NOMO-1 (cell line): ENCODE results near the gene RPEL1.
"Not testable (repeated sequence)": the region's sequence is repeated elsewhere in the genome, so short reads cannot be mapped to it uniquely, and the experiment has no call there.

ENCODE experiments used
- DNase-seq, 2 experiments: peaks; one replicate each; lab custom pipeline; 2025; ENCODE audit not compliant: unreplicated experiment in 2 of 2; lab: John Stamatoyannopoulos, UW

RPEL1 gene

DNA sequence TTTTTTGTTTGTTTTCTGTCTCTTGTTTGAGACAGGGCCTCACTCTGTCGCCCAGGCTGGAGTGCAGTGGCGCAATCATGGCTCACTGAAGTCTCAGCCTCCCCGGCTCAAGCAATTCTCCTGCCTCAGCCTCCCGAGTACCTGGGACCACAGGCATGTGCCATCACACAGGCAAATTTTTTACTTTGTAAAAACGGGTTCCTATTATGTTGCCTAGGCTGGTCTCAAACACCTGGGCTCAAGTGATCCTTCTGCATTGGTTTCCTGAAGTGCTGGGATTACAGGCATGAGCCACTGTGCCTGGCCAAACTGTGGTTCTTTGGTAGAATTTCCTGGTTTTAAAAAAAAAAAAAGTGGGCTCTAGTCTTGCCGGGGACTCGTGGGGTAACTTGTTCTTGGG, at the start of gene RPEL1:
Gene RPEL1 (plus strand): TSS at position 301 of the 400 bp plus-strand sequence. CDS start 110 bp downstream, outside the sequence.
- DNase-seq, result not testable (repeated sequence)

DNA sequence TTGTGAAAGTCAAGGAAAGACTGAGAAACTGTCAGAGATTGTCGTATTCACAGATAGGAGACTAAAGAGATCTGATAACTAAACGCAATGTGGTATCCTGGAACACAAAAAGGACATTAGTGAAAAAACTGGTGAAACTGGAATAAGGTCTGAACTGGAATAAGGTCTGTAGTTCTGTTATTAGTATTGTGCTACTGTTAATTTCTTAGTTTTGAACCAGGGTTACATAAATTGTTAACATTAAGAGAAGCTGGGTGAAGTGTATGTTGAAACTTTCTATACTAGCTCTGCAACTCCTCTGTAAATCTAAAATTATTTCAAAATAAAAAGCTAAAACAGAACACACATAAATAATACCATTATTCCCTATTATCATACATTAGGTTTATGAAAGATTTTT, 49.2 kb upstream of the RPEL1 start:
- DNase-seq, result no peak

DNA sequence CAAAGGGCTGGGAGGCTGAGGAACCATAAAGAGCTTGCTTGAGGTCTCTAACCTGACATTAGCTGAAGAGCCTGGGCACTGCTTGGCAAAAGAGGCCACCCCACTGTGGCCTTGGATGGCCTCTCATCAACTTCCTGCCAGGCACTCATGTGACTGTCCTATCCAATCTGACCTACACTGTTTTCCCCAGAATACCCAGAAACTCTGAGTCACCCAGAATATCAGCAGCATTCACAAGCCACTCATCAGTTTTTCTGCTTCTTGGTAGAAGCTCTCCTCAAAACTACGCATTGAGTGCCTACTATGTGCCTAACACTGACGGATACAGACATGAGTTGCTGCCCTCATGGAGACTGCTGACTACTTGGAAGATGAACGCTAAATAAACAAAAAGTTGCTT, 48.5 kb upstream of the RPEL1 start:
- peak; percentile 53 to 86 for DNase-seq

DNA sequence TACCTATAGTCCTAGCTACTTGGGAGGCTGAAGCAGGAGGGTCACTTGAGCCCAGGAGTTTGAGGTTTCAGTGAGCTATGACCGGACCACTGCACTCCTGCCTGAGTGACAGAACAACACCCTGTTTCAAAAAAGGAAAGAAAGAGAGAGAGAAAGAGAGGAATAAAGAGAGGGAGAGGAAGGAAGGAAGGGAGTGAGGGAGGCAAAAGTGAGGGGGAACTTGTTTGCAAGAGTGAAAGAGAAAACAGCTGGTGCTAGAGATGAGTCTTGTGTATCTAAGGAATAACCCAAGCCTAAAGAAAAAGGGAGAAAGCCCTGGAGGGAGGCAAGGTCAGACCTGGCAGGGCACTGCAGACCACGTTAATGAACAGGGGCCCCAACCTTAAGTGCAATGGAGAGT, 47.8 kb upstream of the RPEL1 start:
- no peak for DNase-seq

DNA sequence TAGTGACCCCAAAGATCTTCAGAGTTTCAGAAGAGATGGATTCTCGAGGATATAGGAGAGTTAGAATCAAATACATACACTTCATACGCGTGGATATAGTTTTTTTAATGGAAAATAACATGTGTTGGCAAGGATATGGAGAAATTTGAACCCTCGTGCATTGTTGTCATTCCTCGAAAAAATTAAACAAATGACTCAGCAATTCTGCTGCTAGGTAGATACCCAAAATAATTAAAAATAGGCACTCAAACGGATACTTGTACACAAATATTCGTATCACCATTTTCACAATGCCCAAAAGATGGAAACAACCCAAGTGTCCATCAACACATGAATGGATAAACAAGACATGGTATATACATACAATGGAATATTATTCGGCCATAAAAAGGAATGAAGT, 47.0 kb upstream of the RPEL1 start:
- no peak for DNase-seq

DNA sequence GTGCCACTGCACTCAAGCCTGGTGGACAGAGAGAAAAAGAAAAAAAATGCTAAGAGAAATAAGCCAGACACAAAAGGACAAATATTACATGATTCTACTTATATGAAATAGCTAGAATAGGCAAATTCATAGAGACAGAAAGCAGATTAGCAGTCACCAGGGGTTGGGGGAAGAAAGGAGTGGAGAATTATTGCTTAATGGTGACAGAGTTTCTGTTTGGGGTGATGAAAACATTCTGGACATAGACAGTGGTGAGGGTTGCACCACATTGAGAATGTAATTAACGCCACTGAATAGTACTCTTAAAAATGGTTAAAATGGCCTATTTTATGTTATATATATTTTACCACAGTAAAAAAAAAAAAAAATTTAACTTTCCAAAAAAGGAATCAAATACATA, 46.2 kb upstream of the RPEL1 start:
- peak; percentile 91 to 92 for DNase-seq

DNA sequence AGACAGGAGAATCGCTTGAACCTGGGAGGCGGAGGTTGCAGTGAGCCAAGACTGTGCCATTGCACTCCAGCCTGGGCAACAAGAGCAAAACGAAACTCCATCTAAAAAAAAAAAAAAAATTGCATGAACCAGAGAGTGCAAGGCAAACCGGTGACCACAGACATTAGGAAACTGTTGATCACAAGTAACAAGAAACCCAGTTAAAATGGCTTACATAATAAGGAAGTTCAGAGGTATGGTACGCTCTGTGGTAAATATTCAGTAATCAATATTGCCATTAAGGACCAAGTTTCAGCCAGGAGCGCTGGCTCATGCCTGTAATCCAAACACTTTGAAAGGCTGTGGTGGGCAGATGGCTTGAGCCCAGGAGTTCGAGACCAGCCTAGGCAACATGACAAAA, 43.4 kb upstream of the RPEL1 start:
- peak; percentile 75 to 95 for DNase-seq

DNA sequence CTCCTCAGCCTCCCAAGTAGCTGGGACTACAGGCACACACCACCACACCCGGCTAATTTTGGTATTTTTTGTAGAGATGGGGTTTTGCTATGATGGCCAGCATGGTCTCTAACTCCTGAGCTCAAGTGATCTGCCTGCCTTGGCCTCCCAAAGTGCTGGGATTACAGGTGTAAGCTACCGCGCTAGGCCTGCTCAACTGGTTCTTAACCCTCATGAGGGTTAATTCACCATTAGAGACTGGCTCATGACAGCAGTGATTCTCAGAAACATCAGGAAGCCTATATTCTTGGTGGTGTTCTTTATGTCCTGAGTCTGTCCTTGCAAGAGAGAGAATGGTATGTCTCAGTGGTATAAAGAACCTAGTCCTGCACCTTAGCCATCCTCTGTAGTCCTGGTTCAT, 42.2 kb upstream of the RPEL1 start:
- no peak for DNase-seq

DNA sequence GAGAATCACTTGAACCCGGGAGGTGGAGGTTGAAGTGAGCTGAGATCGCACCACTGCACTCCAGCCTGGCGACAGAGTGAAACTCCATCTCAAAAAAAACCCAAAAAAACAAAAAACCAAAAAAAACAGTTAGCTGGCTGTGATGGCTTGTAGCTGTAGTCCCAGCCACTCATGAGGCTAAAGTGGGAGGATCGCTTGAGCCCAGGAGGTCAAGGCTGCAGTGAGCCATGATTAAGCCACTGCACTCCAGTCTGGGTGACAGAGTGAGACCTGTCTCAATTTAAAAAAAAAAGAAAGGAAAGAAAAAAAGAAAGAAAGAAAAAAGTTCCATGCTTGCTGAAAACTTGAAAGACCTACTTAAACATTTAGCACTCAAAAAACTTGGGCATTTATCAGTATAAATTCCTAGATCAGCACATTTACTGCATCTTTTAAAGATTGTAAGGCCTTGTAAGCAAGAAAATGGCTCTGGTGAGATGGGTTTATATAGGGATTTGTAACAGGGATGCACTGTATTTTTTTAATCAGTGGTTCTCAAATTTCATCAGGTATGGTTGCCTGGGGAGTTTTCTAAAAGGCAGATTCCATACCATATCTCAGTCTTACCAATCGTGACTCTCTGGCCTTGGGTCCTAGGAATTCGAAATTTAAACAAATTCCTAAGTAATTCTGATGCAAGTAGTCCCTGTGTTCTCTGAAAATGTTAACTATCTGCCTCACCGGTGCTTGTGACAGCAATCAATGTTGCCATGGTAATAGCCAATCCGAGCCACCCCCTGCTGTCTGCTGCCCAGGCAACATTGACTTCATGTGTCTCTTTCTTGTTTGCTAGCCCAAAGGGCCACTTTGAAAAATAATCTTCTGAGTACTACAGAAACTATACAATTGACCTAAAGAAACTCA, 41.1 kb upstream of the RPEL1 start:
- no peak for DNase-seq

DNA sequence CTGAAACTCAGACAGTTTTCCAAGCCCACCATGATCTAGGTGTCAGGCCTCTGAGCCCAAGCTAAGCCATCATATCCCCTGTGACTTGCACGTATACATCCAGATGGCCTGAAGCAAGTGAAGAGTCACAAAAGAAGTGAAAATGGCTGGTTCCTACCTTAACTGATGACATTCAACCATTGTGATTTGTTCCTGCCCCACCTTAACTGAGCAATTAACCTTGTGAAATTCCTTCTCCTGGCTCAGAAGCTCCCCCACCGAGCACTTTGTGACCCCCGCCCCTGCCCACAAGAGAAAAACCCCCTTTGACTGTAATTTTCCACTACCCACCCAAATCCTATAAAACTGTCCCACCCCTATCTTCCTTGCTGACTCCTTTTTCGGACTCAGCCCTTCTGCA, 40.3 kb upstream of the RPEL1 start:
- DNase-seq, result not testable (repeated sequence)

DNA sequence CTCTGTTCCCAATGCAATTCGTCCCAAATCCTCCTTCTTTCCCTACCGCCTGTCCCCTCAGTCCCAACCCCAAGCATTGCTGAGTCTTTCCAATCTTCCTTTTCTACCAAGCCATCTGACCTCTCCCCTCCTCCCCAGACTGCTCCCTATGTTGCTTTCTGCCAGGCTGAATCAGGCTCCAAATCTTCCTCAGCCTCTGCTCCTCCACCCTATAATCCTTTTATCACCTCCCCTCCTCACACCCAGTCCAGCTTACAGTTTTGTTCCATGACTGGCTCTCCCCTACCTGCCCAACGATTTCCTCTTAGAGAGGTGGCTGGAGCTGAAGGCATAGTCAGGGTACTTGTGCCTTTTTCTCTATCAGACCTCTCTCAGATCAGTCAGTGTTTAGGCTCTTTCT, 39.0 kb upstream of the RPEL1 start:
- DNase-seq, result not testable (repeated sequence)

DNA sequence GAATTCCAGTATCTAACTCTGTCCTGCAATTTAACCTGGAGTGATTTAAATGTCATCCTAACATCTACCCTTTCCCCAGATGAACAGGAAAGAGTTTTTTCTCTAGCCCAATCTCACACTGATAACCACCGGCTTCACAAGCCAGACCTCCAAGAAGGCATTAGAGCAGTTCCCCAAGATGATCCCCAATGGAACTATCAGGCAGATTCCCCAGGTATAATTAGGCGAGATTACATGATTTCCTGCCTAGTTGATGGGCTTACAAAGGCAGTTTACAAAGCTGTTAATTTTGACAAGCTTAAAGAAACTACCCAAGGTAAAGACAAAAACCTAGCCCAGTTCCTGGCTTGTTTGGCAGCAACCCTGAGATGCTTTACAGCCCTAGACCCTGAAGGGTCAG, 38.5 kb upstream of the RPEL1 start:
- no peak for DNase-seq

DNA sequence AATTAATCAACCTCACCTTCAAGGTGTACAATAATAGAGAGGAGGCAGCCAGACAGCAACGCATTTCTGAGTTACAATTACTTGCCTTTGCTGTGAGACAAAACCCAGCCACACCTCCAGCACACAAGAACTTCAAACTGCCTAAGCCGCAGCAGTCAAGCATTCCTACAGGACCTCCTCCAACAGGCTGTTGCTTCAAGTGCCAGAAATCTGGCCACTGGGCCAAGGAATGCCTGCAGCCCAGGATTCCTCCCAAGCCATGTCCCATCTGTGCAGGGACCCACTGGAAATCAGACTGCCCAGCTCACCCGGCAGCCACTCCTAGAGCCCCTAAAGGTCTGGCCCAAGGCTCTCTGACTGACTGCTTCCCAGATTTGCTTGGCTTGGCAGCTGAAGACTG, 38.0 kb upstream of the RPEL1 start:
- DNase-seq, result not testable (repeated sequence)

DNA sequence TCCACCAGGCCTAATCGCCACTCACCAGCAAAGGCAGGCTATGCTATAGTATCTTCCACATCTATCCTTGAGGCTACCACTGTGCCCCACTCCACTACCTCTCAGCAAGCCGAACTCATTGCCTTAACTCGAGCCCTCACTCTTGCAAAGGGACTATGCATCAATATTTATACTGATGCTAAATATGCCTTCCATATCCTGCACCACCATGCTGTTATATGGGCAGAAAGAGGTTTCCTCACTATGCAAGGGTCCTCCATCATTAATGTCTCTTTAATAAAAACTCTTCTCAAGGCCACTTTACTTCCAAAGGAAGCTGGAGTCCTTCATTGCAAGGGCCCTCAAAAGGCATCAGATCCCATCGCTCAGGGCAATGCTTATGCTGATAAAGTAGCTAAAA, 35.4 kb upstream of the RPEL1 start:
- DNase-seq, result not testable (repeated sequence)

DNA sequence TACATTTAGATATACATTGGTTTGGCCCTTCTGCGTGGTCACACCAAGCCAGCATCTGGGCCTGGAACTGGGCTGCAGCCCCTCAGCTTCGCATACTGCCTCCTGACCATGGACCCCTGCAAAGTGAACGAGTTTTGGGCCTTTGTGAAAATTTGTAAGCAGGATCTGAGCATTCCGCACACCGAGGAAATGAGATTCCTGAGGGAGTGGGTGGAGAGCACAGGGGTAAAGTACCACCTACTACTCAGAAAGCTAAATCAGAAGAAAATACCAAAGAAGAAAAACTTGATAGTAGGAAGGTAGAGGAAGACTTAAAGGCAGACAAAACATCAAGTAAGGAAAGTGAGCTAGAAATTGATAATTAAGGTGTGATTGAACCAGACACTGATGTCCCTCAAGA, 30.1 kb upstream of the RPEL1 start:
- DNase-seq, result no peak

DNA sequence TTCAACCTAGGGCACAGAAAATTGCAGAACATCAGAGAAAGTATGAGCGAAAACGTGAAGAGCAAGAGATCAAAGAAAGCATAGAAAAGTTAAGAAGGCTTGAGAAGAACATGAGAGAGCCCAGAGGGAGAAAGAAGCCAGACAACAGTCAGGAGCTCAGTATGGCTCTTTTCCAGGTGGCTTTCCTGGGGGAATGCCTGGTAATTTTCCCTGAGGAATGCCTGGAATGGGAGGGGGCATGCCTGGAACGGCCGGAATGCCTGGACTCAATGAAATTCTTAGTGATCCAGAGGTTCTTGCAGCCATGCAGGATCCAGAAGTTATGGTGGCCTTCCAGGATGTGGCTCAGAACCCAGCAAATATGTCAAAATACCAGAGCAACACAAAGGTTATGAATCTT, 29.3 kb upstream of the RPEL1 start:
- DNase-seq, result not testable (repeated sequence)

DNA sequence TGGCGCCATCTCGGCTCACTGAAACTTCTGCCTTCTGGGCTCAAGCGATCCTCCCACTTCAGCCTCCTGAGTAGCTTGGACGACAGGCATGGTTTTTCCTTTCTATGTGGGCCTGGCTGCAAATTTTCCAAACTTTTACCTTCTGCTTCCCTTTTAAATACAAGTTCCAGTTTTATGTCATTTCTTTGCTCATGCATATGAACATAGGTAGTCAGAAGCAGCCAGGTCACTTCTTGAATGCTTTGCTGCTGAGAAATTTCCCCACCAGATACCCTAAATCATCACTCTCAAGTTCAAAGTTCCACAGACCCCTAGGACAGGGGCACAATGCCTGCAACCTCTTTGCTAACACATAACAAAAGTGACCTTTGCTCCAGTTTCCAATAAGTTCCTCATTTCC, 21.6 kb upstream of the RPEL1 start:
- peak in 1 of 2 experiments; percentile 60 for DNase-seq

DNA sequence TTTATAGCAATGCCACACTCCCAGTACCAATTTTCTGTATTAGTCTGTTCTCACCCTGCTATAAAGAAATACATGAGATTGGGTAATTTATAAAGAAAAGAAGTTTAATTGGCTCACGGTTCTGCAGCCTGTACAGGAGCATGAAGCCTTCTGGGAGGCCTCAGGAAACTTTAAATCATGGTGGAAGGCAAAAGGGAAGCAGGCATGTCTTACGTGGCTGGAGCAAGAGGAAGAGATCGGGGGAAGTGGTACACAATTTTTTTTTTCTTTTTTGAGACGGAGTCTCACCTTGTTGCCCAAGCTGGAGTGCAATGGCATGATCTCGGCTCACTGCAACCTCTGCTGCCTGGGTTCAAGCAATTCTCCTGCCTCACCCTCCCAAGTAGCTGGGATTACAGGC, 21.0 kb upstream of the RPEL1 start:
- DNase-seq, result peak; percentile 38 to 60

DNA sequence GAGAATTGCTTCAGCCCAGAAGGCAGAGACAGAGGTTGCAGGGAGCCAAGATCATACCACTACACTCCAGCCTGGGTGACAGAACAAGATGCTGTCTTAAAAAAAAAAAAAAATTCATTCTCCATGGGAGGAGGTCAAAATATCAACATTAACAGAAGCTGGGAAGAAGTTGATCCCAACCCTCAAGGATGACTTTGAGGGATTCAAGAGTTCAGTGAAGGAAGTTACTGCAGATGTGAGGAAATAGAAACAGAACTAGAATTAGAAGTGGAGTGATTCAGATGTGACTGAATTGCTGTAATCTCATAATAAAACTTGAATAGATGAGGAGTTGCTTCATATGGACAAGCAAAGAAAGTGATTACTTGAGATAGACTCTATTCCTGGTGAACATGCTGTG, 19.7 kb upstream of the RPEL1 start:
- peak in 1 of 2 experiments; percentile 37 for DNase-seq

DNA sequence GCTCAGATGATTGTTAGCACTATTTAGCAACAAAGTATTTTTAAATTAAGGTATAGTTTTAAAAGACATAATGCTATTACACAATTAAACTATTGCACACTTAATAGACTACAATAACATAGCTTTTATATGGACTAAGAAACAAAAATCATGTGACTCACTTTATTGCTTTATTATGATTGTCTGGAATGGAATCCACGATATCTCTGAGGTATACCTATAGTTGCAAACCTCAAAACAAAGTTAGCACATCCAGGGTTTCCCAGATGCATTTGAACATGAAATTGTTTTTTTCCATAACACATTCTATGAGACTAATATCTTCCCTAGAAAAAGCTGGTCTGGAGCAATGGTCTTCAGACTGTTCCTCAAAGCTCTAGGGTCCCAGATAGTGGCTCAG, 18.3 kb upstream of the RPEL1 start:
- no peak for DNase-seq

DNA sequence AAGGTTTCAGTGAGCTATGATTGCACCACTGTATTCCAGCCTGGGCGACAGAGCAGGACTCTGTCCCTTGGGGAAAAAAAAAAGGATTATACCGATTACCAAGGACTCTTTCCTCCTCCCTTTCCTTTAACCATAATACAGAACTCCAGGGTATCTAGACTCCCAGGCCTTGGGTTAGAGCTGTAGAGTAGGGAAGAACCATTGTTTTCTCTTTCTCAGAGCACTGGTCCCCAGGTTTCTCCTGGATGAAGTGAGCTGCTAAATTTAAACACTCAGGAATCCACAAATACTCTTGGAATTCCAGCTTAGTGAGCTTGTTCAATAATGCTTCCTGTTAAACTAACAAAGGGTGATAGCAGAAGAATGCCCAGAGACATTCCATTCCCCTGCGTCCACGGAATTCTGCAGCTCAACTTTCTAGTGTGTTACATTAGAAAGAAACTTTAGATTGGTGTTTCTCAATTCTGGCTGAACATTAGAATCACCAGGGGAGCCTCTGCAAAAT, 14.6 kb upstream of the RPEL1 start:
- no peak for DNase-seq

DNA sequence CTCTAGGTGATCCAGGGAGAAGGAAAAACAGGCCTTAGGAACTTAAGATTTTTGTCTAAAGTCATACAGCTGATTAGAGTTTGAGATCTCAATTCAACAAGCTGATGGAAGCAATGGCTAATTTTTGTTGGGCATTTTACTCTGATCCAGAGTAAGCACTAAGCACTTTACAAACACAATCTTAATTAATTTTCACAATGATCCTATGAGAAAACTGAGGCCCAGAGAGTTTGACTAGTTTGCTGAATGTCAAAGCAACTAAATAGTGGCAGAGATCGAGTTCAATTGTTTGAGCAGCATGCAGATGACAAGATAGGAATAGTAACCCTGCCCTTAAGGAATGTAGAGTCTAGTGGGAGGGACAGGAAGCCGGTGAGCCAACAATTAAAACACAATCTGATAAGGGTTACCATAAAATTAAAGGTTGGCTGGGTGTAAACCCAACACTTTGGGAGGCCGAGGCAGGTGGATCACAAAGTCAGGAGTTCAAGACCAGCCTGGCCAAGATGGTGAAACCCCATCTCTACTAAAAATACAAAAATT, 13.5 kb upstream of the RPEL1 start:
- no peak for DNase-seq
